Neural cell (in vitro differentiated cells): Measurements from ENCODE around the gene SFRP5. TPM values are rescaled to one million over a fixed set of nuclear protein-coding genes. Genes with fewer than 3 reads are reported as not detected.

ENCODE experiments used
- H2AFZ ChIP-seq: fragments of 200-600, 300-800 bp; sonication (generic), shearing (Covaris generic); 2 replicates; pipeline ENCODE4 v1.6.0; 2014; ENCODE audit warnings: low read depth, mild to moderate bottlenecking, antibody characterized with exemption, low read length, moderate library complexity
- H3F3A ChIP-seq: fragments of 200-600 bp; shearing (Covaris generic); 2 replicates; pipeline ENCODE4 v1.6.1; 2016; ENCODE audit warnings: mild to moderate bottlenecking, moderate library complexity, mixed read lengths, antibody characterized with exemption, low read length; ENCODE audit not compliant: insufficient read depth, poor library complexity, severe bottlenecking
- H3K27ac ChIP-seq: fragments of 200-600, 300-800 bp; sonication (generic), shearing (Covaris generic); 2 replicates; pipeline ENCODE4 v1.5.1; 2014; ENCODE audit warnings: mild to moderate bottlenecking, low read length, moderate library complexity
- H3K27me3 ChIP-seq: fragments of 300-800, 200-600 bp; sonication (generic), shearing (Covaris generic); 2 replicates; pipeline ENCODE4 v1.6.0; 2014; ENCODE audit warnings: mild to moderate bottlenecking, low read depth, low read length, moderate library complexity; ENCODE audit not compliant: insufficient read depth
- H3K36me3 ChIP-seq: fragments of 300-800, 200-600 bp; sonication (generic), shearing (Covaris generic); 2 replicates; pipeline ENCODE4 v1.5.1; 2014; ENCODE audit warnings: mild to moderate bottlenecking, antibody characterized with exemption, low read length, moderate library complexity; ENCODE audit not compliant: insufficient read depth
- H3K4me2 ChIP-seq: fragments of 300-800, 200-600 bp; sonication (generic), shearing (Covaris generic); 2 replicates; pipeline ENCODE4 v1.6.0; 2014; ENCODE audit warnings: mild to moderate bottlenecking, low read length
- H3K4me3 ChIP-seq: fragments of 300-800, 200-600 bp; sonication (generic), shearing (Covaris generic); 2 replicates; pipeline ENCODE4 v1.5.1; 2014; ENCODE audit warnings: mild to moderate bottlenecking, low read length, moderate library complexity
- H3K79me2 ChIP-seq: fragments of 200-600 bp; shearing (Covaris generic); replicated peaks from 2 replicates; pipeline ENCODE4 v1.6.0; 2014; ENCODE audit warnings: mild to moderate bottlenecking, low read length, moderate library complexity; ENCODE audit not compliant: insufficient read depth
- H3K9ac ChIP-seq: fragments of 300-800, 200-600 bp; sonication (generic), shearing (Covaris generic); 2 replicates; pipeline ENCODE4 v1.6.1; 2016; ENCODE audit warnings: mild to moderate bottlenecking, low read length, mixed read lengths
- H3K9me2 ChIP-seq: fragments of 200-600 bp; shearing (Covaris generic); 2 replicates; pipeline ENCODE4 v1.6.1; 2016; ENCODE audit warnings: mild to moderate bottlenecking, low read length, mixed read lengths; ENCODE audit not compliant: insufficient read depth
- H3K9me3 ChIP-seq: fragments of 200-600, 300-800 bp; sonication (generic), shearing (Covaris generic); 2 replicates; pipeline ENCODE4 v1.6.1; 2016; ENCODE audit warnings: mild to moderate bottlenecking, mixed run types, low read length, moderate library complexity, mixed read lengths
- H4K20me1 ChIP-seq: fragments of 200-600 bp; shearing (Covaris generic); 2 replicates; pipeline ENCODE4 v1.6.1; 2016; ENCODE audit warnings: mild to moderate bottlenecking, mixed run types; ENCODE audit not compliant: insufficient read depth
- CTCF ChIP-seq: fragments of 450-650 bp; IDR thresholded peaks from 2 replicates; pipeline ENCODE4 v1.5.1; 2014; ENCODE audit warnings: antibody characterized with exemption, mild to moderate bottlenecking, moderate library complexity; ENCODE audit not compliant: poor library complexity, severe bottlenecking
- EP300 ChIP-seq: fragments of 450-650 bp; conservative IDR thresholded peaks from 2 replicates; pipeline ENCODE4 v1.6.1; 2014; ENCODE audit warnings: antibody characterized with exemption, mild to moderate bottlenecking, moderate library complexity; ENCODE audit not compliant: poor library complexity, severe bottlenecking
- EZH2 ChIP-seq: fragments of 200-600, 300-800 bp; shearing (Covaris generic), sonication (generic); IDR thresholded peaks from 2 replicates; pipeline ENCODE4 v1.6.1; 2014; ENCODE audit warnings: antibody characterized with exemption, low read length, borderline replicate concordance, mild to moderate bottlenecking; ENCODE audit not compliant: insufficient read depth, poor library complexity, severe bottlenecking
- MXI1 ChIP-seq: fragments of 450-650 bp; conservative IDR thresholded peaks from 2 replicates; pipeline ENCODE4 v1.6.1; 2014; ENCODE audit warnings: antibody characterized with exemption, mild to moderate bottlenecking; ENCODE audit not compliant: poor library complexity, severe bottlenecking
- POLR2AphosphoS5 ChIP-seq: IDR thresholded peaks from 2 replicates; pipeline ENCODE4 v1.6.1; 2012
- RAD21 ChIP-seq: fragments of 450-650 bp; conservative IDR thresholded peaks from 2 replicates; pipeline ENCODE4 v1.6.1; 2014; ENCODE audit warnings: antibody characterized with exemption, mild to moderate bottlenecking, moderate library complexity
- REST ChIP-seq: IDR thresholded peaks from 2 replicates; pipeline ENCODE4 v1.6.1; 2012; ENCODE audit warnings: borderline replicate concordance
- SMC3 ChIP-seq: fragments of 450-650 bp; conservative IDR thresholded peaks from 2 replicates; pipeline ENCODE4 v1.6.1; 2014; ENCODE audit warnings: antibody characterized with exemption, mild to moderate bottlenecking, moderate library complexity; ENCODE audit not compliant: poor library complexity
- TAF1 ChIP-seq: IDR thresholded peaks from 2 replicates; pipeline ENCODE4 v1.6.1; 2012; ENCODE audit warnings: low read depth
- polyA plus RNA-seq: library from polyadenylated mRNA; depleted of rRNA; stranded (reverse); fragments of >200 nt; gene quantifications from 2 replicates; pipeline ENCODE4 v1.2.3, GENCODE V29; 2014

Gene SFRP5
- polyA plus RNA-seq, 1 donor from 2014 or later = 1.2 TPM

- Histone ChIP-seq H3K4me2 (no peak overlapping the region), H3K27me3 (no peaks in the 10 kb centered on the region), H3F3A (no peaks in the 10 kb centered on the region), H3K79me2 (no peaks in the 10 kb centered on the region), H3K9me2 (no peaks in the 10 kb centered on the region), H4K20me1 (no peaks in the 10 kb centered on the region), H3K36me3 (no peaks in the 10 kb centered on the region), H3K4me3 (no peak overlapping the region), H2AFZ (no peak overlapping the region), H3K9ac (no peak overlapping the region), H3K9me3 (peaks cover 7% of the 10 kb centered on the region), H3K27ac (no peak overlapping the region)
- TF ChIP-seq EP300 = no peak
- TF ChIP-seq CTCF = no peak
- no peak for TF ChIP-seq REST
- no peak for TF ChIP-seq RAD21
- no peak for TF ChIP-seq TAF1
- TF ChIP-seq POLR2AphosphoS5 = no peak
- no peak for TF ChIP-seq EZH2
- TF ChIP-seq SMC3 = no peak
- no peak for TF ChIP-seq MXI1
Observed at GRCh38 chr10:97800474-97800873, 28.7 kb upstream of the SFRP5 start.

- TF ChIP-seq POLR2AphosphoS5 = no peak
- TF ChIP-seq MXI1 = no peak
- TF ChIP-seq RAD21 = no peak
- no peak for TF ChIP-seq EZH2
- Histone ChIP-seq H3K4me2 (no peak overlapping the region), H3K27me3 (no peaks in the 10 kb centered on the region), H4K20me1 (no peaks in the 10 kb centered on the region), H2AFZ (no peak overlapping the region), H3K27ac (no peak overlapping the region), H3K9me2 (no peaks in the 10 kb centered on the region), H3K4me3 (no peak overlapping the region), H3K9me3 (peaks cover 7% of the 10 kb centered on the region), H3K79me2 (no peaks in the 10 kb centered on the region), H3K36me3 (no peaks in the 10 kb centered on the region), H3F3A (no peaks in the 10 kb centered on the region), H3K9ac (no peak overlapping the region)
Observed at GRCh38 chr10:97798958-97799610, 27.3 kb upstream of the SFRP5 start.

- Histone ChIP-seq H3K27me3 (no peaks in the 10 kb centered on the region), H2AFZ (no peak overlapping the region), H3K79me2 (no peaks in the 10 kb centered on the region), H3K9me3 (peaks cover 7% of the 10 kb centered on the region), H3K9ac (no peak overlapping the region), H3K4me3 (no peak overlapping the region), H3K4me2 (no peak overlapping the region), H3K9me2 (no peaks in the 10 kb centered on the region), H3F3A (no peaks in the 10 kb centered on the region), H4K20me1 (no peaks in the 10 kb centered on the region), H3K36me3 (no peaks in the 10 kb centered on the region), H3K27ac (no peak overlapping the region)
- TF ChIP-seq MXI1 = no peak
- no peak for TF ChIP-seq SMC3
- no peak for TF ChIP-seq TAF1
- no peak for TF ChIP-seq CTCF
- TF ChIP-seq EP300 = no peak
- TF ChIP-seq EZH2 = no peak
- TF ChIP-seq RAD21 = no peak
- TF ChIP-seq POLR2AphosphoS5 = no peak
- no peak for TF ChIP-seq REST
Observed at GRCh38 chr10:97796651-97797050, 24.9 kb upstream of the SFRP5 start.
